NCI-H2107 treated with DMSO at 0.1 percent for 48 hours (cell line): ENCODE results near the gene P2RY2.
A peak's percentile ranks its signal among the peaks of the same experiment; 100 is the strongest.

Experiments
- DNase-seq: peaks from one replicate; lab custom pipeline; 2025; ENCODE audit not compliant: unreplicated experiment; lab: John Stamatoyannopoulos, UW

Gene P2RY2

DNA sequence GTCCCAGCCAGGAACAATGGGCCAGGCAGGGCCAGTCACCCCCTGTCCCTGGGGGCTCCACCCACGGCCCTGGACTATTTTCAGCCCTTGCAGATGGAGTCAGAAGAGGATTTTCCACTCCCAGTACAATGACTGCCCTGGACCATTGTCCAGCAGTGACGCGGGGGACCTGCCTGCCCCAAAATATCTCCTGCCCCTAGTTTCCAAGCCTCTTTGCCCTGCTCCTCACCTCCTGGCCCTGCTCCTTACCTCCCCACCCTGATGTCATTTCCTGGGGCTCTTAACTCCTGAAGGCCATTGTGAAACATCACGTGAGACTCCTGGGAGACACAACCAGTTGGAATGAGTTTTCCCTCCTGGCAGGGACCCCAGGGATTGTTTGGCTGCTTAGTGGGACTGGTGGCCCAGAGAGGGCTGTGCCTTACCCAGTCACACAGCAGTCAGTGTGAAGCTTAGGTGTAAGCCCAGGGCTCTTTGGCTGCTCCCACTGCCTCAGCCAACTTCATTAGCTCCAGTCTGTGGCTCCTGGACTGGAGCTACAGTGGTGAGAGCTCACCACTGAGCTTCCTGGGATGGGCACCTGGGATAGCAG is 22.2 kb downstream of the P2RY2 start:
- DNase-seq, result no peak

DNA sequence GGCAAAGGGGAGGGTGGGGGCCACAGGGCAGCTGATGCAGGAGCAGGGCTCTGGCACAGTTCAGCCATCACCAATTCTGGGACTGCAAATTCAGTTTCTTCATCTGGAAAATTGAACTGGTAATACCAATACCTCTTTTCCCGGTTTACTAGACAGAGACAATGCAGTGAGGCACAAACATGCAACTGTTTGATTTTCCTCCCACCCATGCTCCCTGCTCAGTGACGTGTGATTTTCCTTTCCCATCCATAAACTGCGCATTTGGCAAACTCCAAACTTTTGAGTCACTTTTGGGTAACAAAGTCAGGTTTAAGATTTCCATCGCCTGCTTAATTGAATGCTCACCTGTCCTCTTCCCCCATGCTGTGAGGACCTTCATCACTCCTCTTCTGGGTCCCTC is 23.2 kb downstream of the P2RY2 start:
- DNase-seq, result no peak

DNA sequence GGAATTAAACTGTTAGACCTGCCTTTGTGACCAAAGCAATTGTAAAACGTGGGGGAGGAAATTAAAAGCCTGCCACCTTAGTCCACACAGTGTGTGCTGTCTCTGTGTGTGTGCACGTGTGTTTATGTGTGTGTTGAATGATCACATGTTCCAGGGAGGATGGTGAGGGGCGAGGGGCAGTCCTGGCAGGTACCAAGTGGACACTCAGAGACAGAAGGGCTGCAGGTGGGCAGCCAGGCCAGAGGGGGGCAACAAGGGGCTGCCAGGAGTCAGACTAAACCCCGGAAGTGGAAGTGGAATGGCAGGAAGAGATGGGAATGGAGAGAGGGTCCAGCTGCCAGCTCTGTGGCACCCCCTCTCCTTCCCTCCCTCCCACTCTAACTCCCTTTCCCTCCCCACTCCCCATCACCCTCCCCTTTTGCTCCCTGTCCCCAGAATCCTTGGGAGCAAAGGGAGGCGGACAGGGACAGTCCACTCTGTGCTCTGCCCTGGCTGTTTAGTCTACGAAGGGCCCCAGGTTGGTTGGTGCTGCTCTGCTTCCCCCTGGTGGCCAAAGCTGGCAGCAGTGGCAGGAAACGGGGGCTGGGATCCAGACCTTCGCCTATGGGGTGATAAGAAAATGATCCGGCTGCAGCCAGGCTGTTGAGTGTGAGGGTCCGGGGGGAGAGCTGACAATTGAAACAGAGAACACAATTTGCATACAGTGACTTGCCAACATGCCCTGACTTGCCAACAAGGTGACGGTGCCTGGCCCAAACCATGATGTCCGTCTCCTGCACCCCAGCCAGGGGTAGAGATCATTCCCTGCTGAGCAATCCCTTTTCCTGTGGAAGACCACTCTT is 24.4 kb downstream of the P2RY2 start:
- peak; percentile 61 for DNase-seq

GRCh38 chr11:73243093-73243485 is 25.0 kb downstream of the P2RY2 start:
- no peak for DNase-seq

GRCh38 chr11:73244589-73245240 is 26.6 kb downstream of the P2RY2 start:
- no peak for DNase-seq

- no peak for DNase-seq
Observed at GRCh38 chr11:73245461-73245860, 27.4 kb downstream of the P2RY2 start.

DNA sequence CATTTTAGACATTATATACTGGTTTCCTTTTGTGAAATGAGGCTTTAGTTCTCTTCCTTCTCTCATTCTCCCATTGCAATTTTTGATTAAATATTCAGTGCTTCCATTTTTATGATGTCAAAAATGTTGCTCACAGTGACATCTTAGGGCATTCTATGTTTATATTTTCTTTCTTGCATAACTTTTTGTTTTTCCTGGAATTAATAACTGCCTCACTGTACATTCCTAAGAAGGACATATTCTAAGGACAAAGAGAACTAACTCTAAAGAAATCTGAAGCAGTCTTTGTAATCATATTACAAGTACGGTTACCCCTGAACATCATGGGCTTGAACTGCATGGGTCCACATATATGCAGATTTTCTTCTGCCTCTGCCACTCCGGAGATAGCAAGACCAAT is 28.2 kb downstream of the P2RY2 start:
- no peak for DNase-seq

DNA sequence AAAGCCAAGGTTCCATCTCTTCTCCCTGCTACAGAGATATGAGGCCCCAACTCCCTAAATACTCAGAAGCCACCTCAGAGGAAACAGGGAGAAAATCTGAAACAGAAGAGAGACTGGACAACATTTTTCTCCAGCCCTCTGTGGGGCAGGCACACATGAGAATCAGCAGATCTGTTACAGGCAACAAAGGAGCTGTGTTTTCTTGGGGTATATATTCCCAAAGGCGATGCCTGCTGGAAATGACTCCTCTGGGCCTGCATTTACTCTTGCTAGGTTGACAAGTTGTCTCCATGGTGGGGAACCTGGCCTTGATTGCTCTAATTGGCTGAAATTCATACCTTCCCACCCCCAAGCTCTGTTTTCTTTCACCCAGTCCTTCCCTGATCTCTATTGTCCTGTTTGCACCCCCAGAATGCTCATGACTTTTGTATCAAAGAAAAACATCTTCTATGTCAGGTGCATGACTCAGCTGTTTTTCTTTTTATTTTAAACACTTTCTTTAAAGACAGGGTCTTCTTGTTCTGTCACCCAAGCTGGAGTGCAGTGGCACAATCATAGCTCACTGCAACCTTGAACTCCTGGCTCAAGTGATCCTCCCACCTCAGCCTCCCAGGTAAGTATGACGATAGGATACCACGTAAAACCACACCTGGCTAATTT is 30.6 kb downstream of the P2RY2 start:
- DNase-seq, result no peak

- no peak for DNase-seq
Observed at GRCh38 chr11:73249304-73249703, 31.2 kb downstream of the P2RY2 start.

DNA sequence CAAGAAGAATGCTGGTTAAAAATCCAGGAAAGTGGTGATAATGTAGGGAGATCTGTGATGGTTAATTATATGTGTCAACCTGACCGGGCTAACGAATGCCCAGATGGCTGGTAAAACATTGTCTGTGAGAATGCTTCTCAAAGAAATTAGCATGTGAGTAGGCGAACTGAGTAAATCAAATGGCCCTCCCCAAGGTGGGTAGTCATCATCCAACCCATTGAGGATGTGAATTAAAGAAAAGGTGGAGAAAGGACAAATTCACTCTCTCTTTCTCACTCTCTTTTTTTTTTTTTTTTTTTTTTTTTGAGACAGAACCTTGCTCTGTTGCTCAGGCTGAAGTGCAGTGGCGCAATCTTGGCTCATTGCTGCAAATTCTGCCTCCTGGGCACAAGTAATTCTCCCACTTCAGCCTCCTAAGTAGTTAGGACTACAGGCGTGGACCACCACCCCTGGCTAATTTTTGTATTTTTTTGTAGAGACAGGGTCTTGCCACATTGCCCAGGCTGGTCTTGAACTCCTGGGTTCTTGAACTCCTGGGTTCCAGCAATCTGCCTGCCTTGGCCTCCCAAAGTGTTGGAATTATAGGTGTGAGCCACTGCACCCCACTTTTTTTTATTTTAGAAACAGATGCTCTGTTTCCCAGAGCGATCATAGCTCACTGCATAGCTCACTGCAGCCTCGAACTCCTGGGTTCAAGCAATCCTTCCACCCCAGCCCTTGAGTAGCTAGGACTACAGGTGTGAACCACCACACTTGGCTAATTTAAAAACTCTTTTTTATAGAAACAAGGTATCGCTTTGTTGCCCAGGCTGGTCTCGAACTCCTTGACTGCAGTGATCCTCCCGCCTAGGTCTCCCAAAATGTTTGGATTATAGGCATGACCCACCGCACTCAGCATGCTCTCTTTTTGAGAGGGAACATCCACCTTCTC is 32.0 kb downstream of the P2RY2 start:
- no peak for DNase-seq

DNA sequence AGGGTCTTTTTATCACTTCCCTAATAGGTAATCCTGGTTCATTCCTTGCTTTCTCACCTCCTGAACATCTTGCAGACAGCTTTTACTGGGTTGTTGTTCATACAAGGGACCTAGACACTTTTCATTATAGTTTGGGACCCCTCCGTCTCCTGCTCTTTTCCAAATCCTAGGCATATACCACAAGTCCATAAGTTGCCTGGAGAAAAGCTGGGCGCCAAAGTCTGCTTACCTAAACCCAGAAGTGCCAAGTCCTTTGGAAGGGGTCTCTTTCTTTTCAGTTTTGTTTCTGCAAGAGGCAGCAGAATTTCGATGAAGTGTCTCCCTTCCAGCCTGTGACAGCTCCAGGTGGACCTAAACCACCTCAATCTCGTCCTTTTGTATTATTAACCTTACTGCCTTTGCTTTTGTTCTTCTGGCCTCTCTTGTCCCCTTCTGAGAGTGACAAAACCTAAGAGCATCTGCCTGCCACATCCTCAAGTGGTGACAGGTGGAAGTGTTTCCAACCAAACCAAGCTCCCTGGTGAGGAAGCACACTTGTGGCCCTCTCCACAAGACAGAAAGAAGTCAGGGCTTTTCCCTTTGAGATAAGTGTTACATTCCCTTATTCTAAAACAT is 34.6 kb downstream of the P2RY2 start:
- peak; percentile 56 for DNase-seq

GRCh38 chr11:73257342-73258103 is 39.4 kb downstream of the P2RY2 start:
- DNase-seq, result no peak

DNA sequence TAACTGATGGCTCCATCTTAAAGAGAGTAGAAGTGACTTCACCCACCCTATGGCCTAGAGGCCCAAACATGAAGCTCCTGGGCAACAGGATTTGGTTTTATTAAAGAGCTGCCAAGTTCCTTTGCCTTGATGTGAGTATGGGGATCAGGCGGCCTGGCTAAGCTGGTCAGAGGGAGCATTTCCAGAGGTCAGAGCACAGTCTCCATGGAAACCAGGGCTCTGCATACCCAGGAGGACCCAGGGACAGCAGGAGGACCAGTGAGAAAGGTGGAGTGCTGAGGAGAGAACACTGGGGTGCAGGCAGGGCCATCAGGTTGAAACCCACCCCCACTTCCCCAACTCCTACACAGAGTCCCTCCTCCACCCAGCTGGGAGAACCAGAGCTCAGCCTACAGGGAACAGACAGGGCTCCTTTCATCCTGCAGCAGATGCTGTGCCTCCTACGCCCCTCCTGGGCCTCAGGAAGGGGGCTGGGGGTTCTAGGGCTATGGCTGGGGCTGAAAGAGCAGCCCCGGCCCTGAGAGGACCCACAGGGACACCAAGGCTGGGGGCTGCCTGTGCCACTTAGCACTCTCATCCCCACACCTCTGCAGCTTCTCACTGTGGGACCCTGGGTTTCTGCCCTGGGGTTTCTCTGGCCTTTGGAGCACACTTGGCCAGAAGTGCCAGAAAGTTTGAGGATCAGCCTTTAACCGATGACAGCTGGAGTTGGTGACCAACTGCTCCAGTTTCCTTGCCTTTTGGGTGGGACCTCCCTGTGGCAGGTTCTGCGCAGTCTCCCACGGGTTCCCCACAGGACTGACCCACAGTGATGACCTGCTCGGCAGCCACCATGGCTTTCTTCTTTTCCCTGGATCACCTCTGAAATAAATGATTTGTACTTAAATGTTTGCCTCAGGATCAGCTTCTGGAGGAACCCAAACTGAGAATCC is 40.3 kb downstream of the P2RY2 start:
- DNase-seq, result no peak

DNA sequence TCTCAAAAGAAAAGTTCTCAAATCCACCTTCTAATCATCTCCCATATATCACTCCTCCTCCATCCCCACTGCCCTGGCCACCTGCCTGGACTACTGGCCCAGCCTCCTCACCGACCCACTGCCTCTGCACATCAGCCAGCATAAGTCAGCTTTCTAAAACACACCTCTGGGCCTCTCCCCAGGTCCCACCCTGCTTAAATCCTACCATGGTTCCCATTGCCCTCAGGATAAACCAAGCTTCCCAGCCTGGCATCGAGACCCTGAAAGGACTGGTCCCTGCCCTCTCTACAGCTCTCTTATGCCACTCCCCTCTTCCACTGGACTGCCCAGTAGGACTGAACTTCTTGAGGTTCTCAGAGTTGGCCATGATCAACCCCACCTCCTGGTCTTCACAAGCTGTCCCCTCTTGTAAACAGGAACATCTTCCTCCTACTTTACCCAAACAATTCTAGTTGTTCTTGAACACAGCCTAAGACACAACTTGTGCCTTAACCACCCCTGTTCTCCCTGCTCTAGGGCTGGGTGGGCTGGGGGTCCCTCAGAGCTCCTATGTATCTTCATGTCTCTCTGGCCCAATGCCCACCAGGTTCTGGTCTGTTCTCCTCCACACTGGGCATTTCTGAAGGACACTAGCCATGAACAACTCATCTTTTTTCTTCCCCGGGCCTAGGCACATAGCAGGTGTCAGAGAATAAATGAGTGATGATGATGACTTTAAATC is 41.5 kb downstream of the P2RY2 start:
- DNase-seq, result no peak

DNA sequence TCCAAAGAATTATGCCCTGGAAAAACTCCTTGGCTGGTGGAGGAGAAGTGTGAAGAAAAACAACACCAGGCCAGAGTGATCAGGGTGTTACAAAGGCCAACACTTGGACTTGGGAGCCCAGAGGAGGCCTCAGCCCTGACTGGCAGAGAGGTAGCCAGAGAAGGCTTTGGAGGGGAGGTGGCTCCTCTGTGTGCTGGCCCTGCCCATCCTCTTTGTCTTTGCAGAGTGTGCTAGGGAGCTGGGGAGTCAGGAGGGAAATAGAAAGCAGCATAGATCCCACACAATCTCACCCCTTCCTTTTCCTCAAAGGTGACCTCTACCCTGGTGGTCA is 42.0 kb downstream of the P2RY2 start:
- no peak for DNase-seq

GRCh38 chr11:73262851-73263495 is 44.9 kb downstream of the P2RY2 start:
- DNase-seq, result no peak

GRCh38 chr11:73263640-73264039 is 45.6 kb downstream of the P2RY2 start:
- no peak for DNase-seq
